GM12891 (cell line): ENCODE results near the gene FUCA1.

Experiments
- POLR2AphosphoS5 ChIP-seq: IDR thresholded peaks from 2 replicates; pipeline ENCODE4 v1.6.1; 2011; ENCODE audit warnings: low read depth, low read length, control low read depth
- TAF1 ChIP-seq: IDR thresholded peaks from 2 replicates; pipeline ENCODE4 v1.6.1; 2011; ENCODE audit warnings: low read depth, low read length, control low read depth

DNA sequence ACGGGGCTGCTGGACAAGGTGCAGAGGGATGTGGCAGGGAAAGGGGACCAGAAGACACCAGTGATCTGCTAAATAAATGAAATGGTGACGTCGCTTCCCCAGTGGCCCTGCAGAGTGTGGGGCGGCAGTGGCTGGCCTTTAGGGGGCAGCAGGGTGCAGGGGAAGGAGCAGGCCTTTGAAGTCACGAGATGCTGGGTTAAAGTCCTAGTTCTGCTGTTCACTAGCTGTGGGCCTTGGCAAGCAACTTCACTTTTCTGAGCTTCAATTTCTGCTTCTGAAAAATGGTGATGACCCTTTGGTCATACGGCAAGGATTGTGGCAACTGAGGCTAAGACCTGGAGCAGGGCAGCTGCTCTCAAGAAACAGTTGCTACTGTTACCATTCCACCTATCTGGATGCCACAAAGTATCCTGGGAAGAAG is 58.3 kb downstream of the FUCA1 start:
- no peak for TF ChIP-seq POLR2AphosphoS5
- no peak for TF ChIP-seq TAF1
